NB4 (cell line): ENCODE results near the gene ZFHX3.

Experiments
- DNase-seq: peaks from one replicate; pipeline ENCODE4 v3.0.0; 2010; ENCODE audit warnings: low read depth
- H3K4me3 ChIP-seq: one replicate; pipeline ENCODE4 v1.5.1; 2011; ENCODE audit warnings: mild to moderate bottlenecking, low read depth, low read length, moderate library complexity
- CTCF ChIP-seq: IDR thresholded peaks from one replicate; pipeline ENCODE4 v1.5.1; 2012; ENCODE audit warnings: low read depth, low read length
- MAX ChIP-seq: IDR thresholded peaks from 2 replicates; pipeline ENCODE4 v1.6.1; 2011; ENCODE audit warnings: low read depth, low read length
- MYC ChIP-seq: IDR thresholded peaks from 2 replicates; pipeline ENCODE4 v1.6.1; 2011; ENCODE audit warnings: low read depth, low read length
- POLR2A ChIP-seq: IDR thresholded peaks from 2 replicates; pipeline ENCODE4 v1.6.1; 2011; ENCODE audit warnings: mild to moderate bottlenecking; ENCODE audit not compliant: insufficient read length; ENCODE audit errors: extremely low read depth

Gene ZFHX3

GRCh38 chr16:72800524-72801161 is 247.3 kb downstream of the ZFHX3 start:
- TF ChIP-seq MAX (no peak), POLR2A (no peak), MYC (no peak), CTCF (no peak)
- H3K4me3 ChIP-seq, result no peak overlapping the region
- no peak for DNase-seq

- DNase-seq, result no peak
- H3K4me3 ChIP-seq, result no peak overlapping the region
- TF ChIP-seq MAX (0 out of 2 replicates have a peak, but pooled peaks have one; percentile 14), POLR2A (no peak)
Measured at GRCh38 chr16:72798264-72798663, 249.7 kb downstream of the ZFHX3 start.

- TF ChIP-seq POLR2A (no peak), MAX (no peak), CTCF (no peak), MYC (no peak)
- DNase-seq, result no peak
- no peak overlapping the region for H3K4me3 ChIP-seq
Measured at GRCh38 chr16:72797621-72798020, 250.3 kb downstream of the ZFHX3 start.

- DNase-seq, result no peak
- no peak overlapping the region for H3K4me3 ChIP-seq
- TF ChIP-seq MYC (no peak), CTCF (no peak), POLR2A (no peak), MAX (no peak)
Measured at GRCh38 chr16:72796222-72796621, 251.7 kb downstream of the ZFHX3 start.

- no peak overlapping the region for H3K4me3 ChIP-seq
- no peak for DNase-seq
- TF ChIP-seq MAX (no peak), MYC (no peak), CTCF (no peak), POLR2A (no peak)
Measured at GRCh38 chr16:72794986-72795385, 252.9 kb downstream of the ZFHX3 start.

GRCh38 chr16:72794319-72794718 is 253.6 kb downstream of the ZFHX3 start:
- DNase-seq, result no peak
- H3K4me3 ChIP-seq, result no peak overlapping the region
- TF ChIP-seq MYC, result no peak
- no peak for TF ChIP-seq CTCF
- no peak for TF ChIP-seq POLR2A
- no peak for TF ChIP-seq MAX
